COLO829 (cell line): ENCODE results near the gene LIN52.
"Not testable (repeated sequence)": the region's sequence is repeated elsewhere in the genome, so short reads cannot be mapped to it uniquely, and the experiment has no call there.

ENCODE experiments used
- DNase-seq: peaks from one replicate; pipeline ENCODE4 v3.0.0; 2012; ENCODE audit warnings: low spot score

The LIN52 gene

GRCh38 chr14:74109369-74109768, 24.6 kb downstream of the LIN52 start:
- no peak for DNase-seq

- peak; percentile 61 for DNase-seq
Observed at GRCh38 chr14:74111395-74112216, 26.9 kb downstream of the LIN52 start.

GRCh38 chr14:74125487-74125886, 40.7 kb downstream of the LIN52 start:
- not testable (repeated sequence) for DNase-seq

- no peak for DNase-seq
Observed at GRCh38 chr14:74126315-74127013, 41.7 kb downstream of the LIN52 start.

- DNase-seq, result no peak
Observed at GRCh38 chr14:74127634-74128033, 42.9 kb downstream of the LIN52 start.

GRCh38 chr14:74133833-74134481, 49.2 kb downstream of the LIN52 start:
- DNase-seq, result no peak

GRCh38 chr14:74134484-74134883, 49.7 kb downstream of the LIN52 start:
- DNase-seq, result no peak

GRCh38 chr14:74135426-74135825, 50.7 kb downstream of the LIN52 start:
- DNase-seq, result no peak

- no peak for DNase-seq
Observed at GRCh38 chr14:74140374-74140850, 55.7 kb downstream of the LIN52 start.

- DNase-seq, result no peak
Observed at GRCh38 chr14:74141703-74142102, 56.9 kb downstream of the LIN52 start.

GRCh38 chr14:74142523-74142922, 57.8 kb downstream of the LIN52 start:
- no peak for DNase-seq

- DNase-seq, result no peak
Observed at GRCh38 chr14:74144789-74145188, 60.0 kb downstream of the LIN52 start.

- DNase-seq, result no peak
Observed at GRCh38 chr14:74147571-74147970, 62.8 kb downstream of the LIN52 start.

- DNase-seq, result no peak
Observed at GRCh38 chr14:74148705-74149104, 63.9 kb downstream of the LIN52 start.

- DNase-seq, result no peak
Observed at GRCh38 chr14:74155287-74155686, 70.5 kb downstream of the LIN52 start.

GRCh38 chr14:74155749-74156148, 71.0 kb downstream of the LIN52 start:
- no peak for DNase-seq

- no peak for DNase-seq
Observed at GRCh38 chr14:74160763-74161162, 76.0 kb downstream of the LIN52 start.

GRCh38 chr14:74161526-74162158, 76.9 kb downstream of the LIN52 start:
- no peak for DNase-seq

GRCh38 chr14:74169906-74170305, 85.2 kb downstream of the LIN52 start:
- DNase-seq, result no peak

GRCh38 chr14:74176400-74176793, 91.6 kb downstream of the LIN52 start:
- no peak for DNase-seq

GRCh38 chr14:74179856-74180255, 95.1 kb downstream of the LIN52 start:
- no peak for DNase-seq

GRCh38 chr14:74190927-74191575, 106.3 kb downstream of the LIN52 start:
- DNase-seq, result no peak
